Measurements from ENCODE around the gene LGALS4.

DNA sequence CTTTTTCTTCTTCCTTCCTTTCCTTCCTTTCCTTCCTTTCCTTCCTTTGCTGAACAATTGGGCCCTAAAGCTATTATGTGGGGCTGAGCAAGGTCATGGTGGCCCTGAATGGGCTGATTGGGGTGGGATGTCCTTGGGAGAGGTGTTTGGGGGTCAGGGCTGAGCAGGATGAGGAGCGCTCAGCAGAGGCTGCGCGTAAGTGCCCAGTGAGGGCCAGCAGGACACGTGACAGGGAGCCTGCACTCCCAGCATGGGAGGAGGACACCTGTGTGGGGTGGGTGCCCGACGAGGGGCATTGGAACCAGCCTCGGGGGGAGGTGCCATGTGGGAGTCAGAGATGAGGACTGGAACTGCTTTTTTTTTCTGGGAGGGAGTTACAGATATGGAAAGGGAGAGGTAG is 34.0 kb downstream of the LGALS4 start:
- TF ChIP-seq CTCF (IDR thresholded peaks at IDR 0.05) (no peak), POLR2A (IDR thresholded peaks at IDR 0.05) (no peak), POLR2AphosphoS5 (IDR thresholded peaks at IDR 0.05) (no peak)
